GM23248 (cell line): ENCODE data around the gene TSPEAR.

ENCODE experiments used
- EZH2 ChIP-seq: fragments of 200-600 bp; sonication (generic); IDR thresholded peaks from 2 replicates; pipeline ENCODE4 v1.6.1; 2018; ENCODE audit warnings: antibody characterized with exemption, mild to moderate bottlenecking; ENCODE audit not compliant: insufficient read depth, poor library complexity, severe bottlenecking
- EZH2phosphoT487 ChIP-seq: fragments of 200-600 bp; sonication (generic); IDR thresholded peaks from 2 replicates; pipeline ENCODE4 v1.6.1; 2018; ENCODE audit warnings: antibody characterized with exemption, moderate library complexity, mild to moderate bottlenecking, low read depth; ENCODE audit not compliant: insufficient read depth

GRCh38 chr21:44702111-44702972, 9.0 kb downstream of the TSPEAR start:
- TF ChIP-seq EZH2, result no peak
- TF ChIP-seq EZH2phosphoT487, result no peak
